BLaER1 (cell line): ENCODE measurements around the gene SUMO3.
A peak's percentile ranks its signal among the peaks of the same experiment; 100 is the strongest.

Source experiments
- H3K27ac ChIP-seq: shearing (Covaris generic); formaldehyde crosslinking; 2 replicates; pipeline ENCODE4 v1.8.1; 2022
- H3K27me3 ChIP-seq: shearing (Covaris generic); formaldehyde crosslinking; 2 replicates; pipeline ENCODE4 v1.8.1; 2022
- H3K36me3 ChIP-seq: shearing (Covaris generic); formaldehyde crosslinking; 2 replicates; pipeline ENCODE4 v1.8.1; 2022
- H3K4me1 ChIP-seq: shearing (Covaris generic); formaldehyde crosslinking; 2 replicates; pipeline ENCODE4 v1.8.1; 2022
- H3K4me2 ChIP-seq: shearing (Covaris generic); formaldehyde crosslinking; 2 replicates; pipeline ENCODE4 v1.8.1; 2022
- H3K4me3 ChIP-seq: shearing (Covaris generic); formaldehyde crosslinking; 2 replicates; pipeline ENCODE4 v1.8.1; 2022
- H3K9ac ChIP-seq: shearing (Covaris generic); formaldehyde crosslinking; 2 replicates; pipeline ENCODE4 v1.8.1; 2022
- H3K9me3 ChIP-seq: shearing (Covaris generic); formaldehyde crosslinking; 2 replicates; pipeline ENCODE4 v1.8.1; 2022
- H4K20me1 ChIP-seq: shearing (Covaris generic); formaldehyde crosslinking; 2 replicates; pipeline ENCODE4 v1.8.1; 2022
- Cebpa-rat ChIP-seq: shearing (Covaris generic); IDR thresholded peaks from 2 replicates; pipeline ENCODE4 v1.8.1; 2022

The SUMO3 gene

DNA sequence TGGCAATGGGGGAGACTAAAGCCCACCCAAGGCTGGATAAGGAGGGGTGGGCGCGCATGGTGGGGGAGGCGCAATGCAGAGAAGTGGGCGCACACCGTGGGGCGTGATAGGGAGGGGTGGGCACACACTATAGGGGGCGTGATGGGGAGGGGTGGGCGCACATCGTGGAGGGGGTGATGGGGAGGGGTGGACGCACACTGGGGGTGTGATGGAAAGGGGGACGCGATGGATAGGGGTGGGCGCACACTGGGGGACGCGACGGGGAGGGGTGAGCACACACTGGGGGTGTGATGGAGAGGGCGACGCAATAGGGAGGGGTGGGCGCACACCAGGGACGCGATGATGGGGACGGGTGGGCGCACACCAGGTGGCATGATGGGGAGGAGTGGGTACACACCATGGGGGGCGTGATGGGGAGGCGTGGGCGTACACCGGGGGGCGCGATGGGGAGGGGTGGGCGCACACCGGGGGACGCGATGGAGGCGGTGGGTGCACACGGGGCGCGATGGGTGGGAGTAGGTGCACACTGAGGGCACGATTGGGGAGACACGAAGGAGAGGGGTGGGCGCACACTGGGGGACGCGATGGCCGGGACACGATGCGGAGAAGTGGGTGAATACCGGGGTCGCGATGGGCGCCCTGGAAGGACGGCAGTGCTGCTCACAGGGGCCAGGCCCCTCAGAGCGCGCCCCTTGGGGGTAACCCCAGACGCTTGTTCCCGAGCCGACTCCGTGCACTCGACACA, 929 bp downstream of the SUMO3 start:
- peak overlapping the region; percentile 86 for H3K4me3 ChIP-seq
- peak overlapping the region; percentile 89 for H3K4me2 ChIP-seq
- H3K9me3 ChIP-seq: peaks cover 20% of the 10 kb centered on the region
- peaks cover 56% of the 10 kb centered on the region for H4K20me1 ChIP-seq
- H3K27me3 ChIP-seq: no peaks in the 10 kb centered on the region
- peaks cover 66% of the 10 kb centered on the region for H3K4me1 ChIP-seq
- no peak for TF ChIP-seq Cebpa-rat
- H3K27ac ChIP-seq: no peak overlapping the region
- H3K9ac ChIP-seq: peak overlapping the region; percentile 95
- peaks cover 15% of the 10 kb centered on the region for H3K36me3 ChIP-seq

DNA sequence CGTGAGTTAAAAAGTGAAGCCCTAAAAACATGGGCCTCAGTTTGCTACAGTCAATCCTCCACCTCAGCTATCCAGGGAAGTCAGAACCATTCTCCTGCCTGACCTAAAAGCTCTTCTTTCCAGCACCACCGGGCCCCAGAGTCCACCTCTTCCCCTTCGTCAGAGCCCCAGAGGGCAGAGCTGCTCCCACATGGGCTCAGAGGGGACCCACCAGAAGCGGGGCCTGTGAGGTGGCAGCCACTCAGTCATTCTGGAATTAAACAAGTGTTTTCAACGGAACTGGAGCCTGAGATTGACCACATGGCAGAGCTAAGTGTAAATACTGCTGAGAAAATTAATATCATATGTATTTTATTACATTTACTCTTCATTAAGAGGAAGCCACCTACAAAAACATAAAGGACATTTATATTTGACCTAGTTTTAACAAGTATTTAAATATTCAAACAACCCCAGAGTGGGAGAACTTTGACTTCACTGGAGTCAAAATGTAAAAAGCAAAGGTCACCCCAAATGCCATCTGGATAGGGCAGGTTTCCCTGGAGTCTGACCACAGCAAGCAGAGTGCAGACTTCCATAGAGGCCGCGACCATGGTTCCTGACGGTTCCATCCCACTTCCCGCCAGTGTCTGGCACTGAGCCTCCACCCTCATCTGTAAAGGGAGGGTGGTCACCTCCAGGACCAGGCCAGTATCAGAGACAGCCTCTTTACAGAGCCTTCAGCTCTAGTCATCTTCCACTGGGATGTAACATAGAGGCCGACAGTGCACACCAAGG, 1.8 kb downstream of the SUMO3 start:
- Histone ChIP-seq H3K4me1 (peaks cover 74% of the 10 kb centered on the region), H3K9me3 (peaks cover 11% of the 10 kb centered on the region), H3K36me3 (peaks cover 21% of the 10 kb centered on the region), H3K27me3 (no peaks in the 10 kb centered on the region), H4K20me1 (peaks cover 65% of the 10 kb centered on the region), H3K4me2 (peak overlapping the region; percentile 89), H3K9ac (no peak overlapping the region), H3K4me3 (0 out of 2 replicates have a peak overlapping the region, but pooled peaks have one; percentile 11), H3K27ac (0 out of 2 replicates have a peak overlapping the region, but pooled peaks have one; percentile 11)
- no peak for TF ChIP-seq Cebpa-rat

DNA sequence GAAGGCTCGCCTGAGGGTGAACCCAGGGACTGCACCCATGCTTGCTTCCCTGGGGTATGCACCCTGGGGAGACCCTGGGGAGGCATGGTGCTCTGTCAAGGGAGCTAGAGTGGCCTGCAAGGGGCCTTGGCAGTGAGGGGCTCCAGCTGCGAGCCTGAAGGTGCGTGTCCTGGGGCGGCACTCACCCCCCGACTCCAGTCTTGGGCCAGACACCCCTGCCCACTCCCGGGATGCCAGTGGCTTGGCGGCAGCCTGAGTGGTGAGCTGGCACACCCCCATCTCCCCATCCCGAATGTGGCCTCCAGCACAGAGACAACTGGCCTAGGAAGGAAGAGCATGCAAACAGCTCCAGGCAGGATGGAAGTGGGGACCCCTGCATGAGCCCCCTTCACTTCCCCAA, 2.6 kb downstream of the SUMO3 start:
- H3K4me1 ChIP-seq: peaks cover 83% of the 10 kb centered on the region
- H3K36me3 ChIP-seq: peaks cover 29% of the 10 kb centered on the region
- 0 out of 2 replicates have a peak overlapping the region, but pooled peaks have one; percentile 15 for H3K9ac ChIP-seq
- no peak for TF ChIP-seq Cebpa-rat
- no peak overlapping the region for H3K27ac ChIP-seq
- H3K27me3 ChIP-seq: no peaks in the 10 kb centered on the region
- peaks cover 73% of the 10 kb centered on the region for H4K20me1 ChIP-seq
- peak overlapping the region; percentile 89 for H3K4me2 ChIP-seq
- peaks cover 7% of the 10 kb centered on the region for H3K9me3 ChIP-seq
- no peak overlapping the region for H3K4me3 ChIP-seq

DNA sequence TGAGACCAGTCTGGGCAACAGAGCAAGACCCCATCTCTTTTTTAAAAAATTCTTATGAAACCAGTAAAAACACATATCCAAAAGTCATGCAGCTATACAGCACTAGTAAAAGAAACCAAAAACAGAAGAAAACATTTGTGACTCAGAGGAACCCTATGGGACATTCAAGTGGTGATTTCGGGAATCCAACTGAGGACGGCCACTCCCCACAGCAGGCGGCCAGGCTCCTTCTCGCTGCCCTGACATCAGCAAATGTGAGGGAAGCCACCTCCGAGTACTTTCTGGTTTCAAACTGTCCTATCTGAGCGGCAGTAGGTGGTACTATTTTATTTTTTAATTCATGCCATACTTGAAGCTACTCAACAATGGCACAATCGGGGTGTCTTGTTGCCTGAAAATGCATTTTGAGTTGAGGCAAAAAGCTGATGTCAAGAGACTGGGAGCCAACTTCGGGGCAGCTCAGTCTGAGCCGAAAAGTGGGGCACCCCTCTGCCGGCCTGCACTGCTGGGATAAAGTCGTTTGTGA, 3.3 kb downstream of the SUMO3 start:
- Histone ChIP-seq H3K4me2 (peak overlapping the region; percentile 89), H3K27me3 (no peaks in the 10 kb centered on the region), H3K9me3 (no peaks in the 10 kb centered on the region), H3K9ac (0 out of 2 replicates have a peak overlapping the region, but pooled peaks have one; percentile 15), H3K36me3 (peaks cover 36% of the 10 kb centered on the region), H4K20me1 (peaks cover 80% of the 10 kb centered on the region), H3K4me3 (no peak overlapping the region), H3K27ac (no peak overlapping the region), H3K4me1 (peaks cover 89% of the 10 kb centered on the region)
- no peak for TF ChIP-seq Cebpa-rat

DNA sequence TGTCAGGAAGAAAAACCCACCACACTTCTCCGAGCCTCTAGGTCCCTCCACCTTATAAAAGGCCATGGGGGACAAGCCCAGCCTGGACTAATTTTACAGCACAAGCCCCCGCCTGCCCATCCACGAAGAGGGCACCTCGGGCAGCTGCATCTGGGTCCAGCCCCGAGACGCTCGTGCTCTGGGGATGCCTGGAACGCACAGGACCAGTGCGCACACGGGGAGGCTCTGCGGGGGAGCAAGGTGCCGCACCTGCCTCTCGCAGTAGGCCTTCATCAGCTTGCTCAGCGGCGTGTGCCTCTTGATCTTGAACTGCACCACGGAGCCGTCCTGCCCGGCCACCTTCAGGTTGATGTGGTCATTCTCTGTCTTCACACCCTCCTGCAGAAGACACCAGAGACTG, 4.1 kb downstream of the SUMO3 start:
- H3K9me3 ChIP-seq: no peaks in the 10 kb centered on the region
- TF ChIP-seq Cebpa-rat: no peak
- H3K4me1 ChIP-seq: peaks cover 87% of the 10 kb centered on the region
- no peak overlapping the region for H3K27ac ChIP-seq
- peaks cover 44% of the 10 kb centered on the region for H3K36me3 ChIP-seq
- no peak overlapping the region for H3K4me3 ChIP-seq
- H3K4me2 ChIP-seq: peak overlapping the region; percentile 89
- H4K20me1 ChIP-seq: peaks cover 88% of the 10 kb centered on the region
- peak overlapping the region; percentile 10; the same call in 1 of the 2 replicates for H3K9ac ChIP-seq
- H3K27me3 ChIP-seq: no peaks in the 10 kb centered on the region

DNA sequence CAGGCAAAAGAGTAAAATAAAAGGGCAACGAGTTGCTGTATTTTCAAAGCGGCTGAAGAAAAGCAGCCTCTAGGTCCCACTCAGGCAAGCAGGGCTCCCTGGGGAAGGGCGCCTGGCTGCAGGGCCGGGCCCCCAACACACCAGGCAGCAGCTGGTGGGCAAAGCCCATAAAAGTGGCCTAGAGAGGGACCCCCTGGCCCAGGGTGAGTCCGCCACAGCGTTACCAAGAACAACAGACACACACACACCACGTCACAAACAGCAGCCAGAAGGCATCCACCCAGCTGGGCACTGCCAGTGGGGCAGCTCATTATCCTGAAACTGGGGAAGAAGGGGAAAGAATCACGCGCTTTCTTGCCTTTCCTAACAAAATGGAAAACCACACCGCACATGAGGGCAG, 4.7 kb downstream of the SUMO3 start:
- TF ChIP-seq Cebpa-rat: no peak
- Histone ChIP-seq H3K4me2 (peak overlapping the region; percentile 89), H3K27me3 (no peaks in the 10 kb centered on the region), H3K9me3 (no peaks in the 10 kb centered on the region), H3K36me3 (peaks cover 50% of the 10 kb centered on the region), H4K20me1 (peaks cover 94% of the 10 kb centered on the region), H3K9ac (peak overlapping the region; percentile 49), H3K4me1 (peaks cover 82% of the 10 kb centered on the region), H3K27ac (peak overlapping the region; percentile 41; the same call in 1 of the 2 replicates), H3K4me3 (peak overlapping the region; percentile 9; the same call in 1 of the 2 replicates)

DNA sequence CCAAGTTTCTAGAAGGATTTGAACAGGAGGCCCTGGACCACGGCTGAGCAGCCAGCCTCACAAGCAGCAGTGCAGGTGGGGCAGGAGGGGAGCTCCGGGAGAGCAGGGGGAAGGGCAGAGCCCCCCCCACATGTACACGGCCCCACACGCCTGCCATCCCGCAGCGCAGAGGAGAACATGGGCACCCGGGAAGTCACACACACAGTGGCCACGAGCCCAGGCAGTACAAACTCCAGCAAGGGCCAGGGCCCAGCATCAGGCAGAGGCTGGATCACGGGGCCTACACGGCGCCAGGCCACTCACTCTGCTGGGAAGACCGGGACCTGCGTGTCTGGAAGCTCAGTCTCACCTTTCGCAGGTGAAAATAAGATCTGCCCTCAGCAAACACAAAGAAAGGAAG, 5.2 kb downstream of the SUMO3 start:
- H3K4me2 ChIP-seq: peak overlapping the region; percentile 89
- H3K27ac ChIP-seq: peak overlapping the region; percentile 41; the same call in 1 of the 2 replicates
- no peak for TF ChIP-seq Cebpa-rat
- H3K4me1 ChIP-seq: peaks cover 82% of the 10 kb centered on the region
- no peaks in the 10 kb centered on the region for H3K9me3 ChIP-seq
- H3K9ac ChIP-seq: peak overlapping the region; percentile 49
- H3K36me3 ChIP-seq: peaks cover 55% of the 10 kb centered on the region
- peak overlapping the region; percentile 9 for H3K4me3 ChIP-seq
- no peaks in the 10 kb centered on the region for H3K27me3 ChIP-seq
- peaks cover 96% of the 10 kb centered on the region for H4K20me1 ChIP-seq

DNA sequence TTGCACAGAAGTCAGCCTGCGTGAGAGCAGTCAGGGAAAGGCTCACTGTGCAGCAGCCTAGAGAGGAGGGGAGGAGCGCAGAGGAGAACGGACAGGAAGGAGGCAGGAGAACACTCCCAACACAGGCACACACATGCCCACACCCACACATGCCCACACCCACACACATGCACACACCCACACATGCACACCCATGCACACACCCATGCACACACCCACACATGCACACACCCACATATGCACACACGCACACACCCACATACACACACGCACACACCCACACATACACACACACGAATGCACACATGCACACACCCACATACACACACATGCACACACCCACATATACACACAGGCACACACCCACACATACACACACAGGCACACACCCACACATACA, 7.1 kb downstream of the SUMO3 start:
- H3K4me1 ChIP-seq: peaks cover 69% of the 10 kb centered on the region

DNA sequence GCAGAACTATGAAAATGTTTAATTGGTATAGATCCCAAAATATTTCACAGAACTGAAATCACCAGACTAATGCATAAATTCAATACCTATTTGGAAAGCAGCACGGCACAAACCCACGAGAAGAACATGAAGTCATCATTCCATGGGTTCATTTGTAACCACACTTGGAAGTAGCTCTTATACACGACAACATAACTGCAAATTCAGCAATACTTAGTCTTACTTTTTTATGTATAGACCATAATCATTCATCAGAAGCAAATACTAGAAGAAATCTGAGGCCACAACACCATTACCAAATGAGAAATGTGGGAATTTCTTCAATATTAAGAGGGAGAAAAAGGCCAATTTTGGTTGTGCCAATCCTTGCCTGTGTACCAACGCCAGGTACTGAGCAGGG, 12.0 kb downstream of the SUMO3 start:
- Histone ChIP-seq H3K27ac (no peak overlapping the region), H3K4me3 (no peak overlapping the region), H4K20me1 (peaks cover 48% of the 10 kb centered on the region), H3K27me3 (no peaks in the 10 kb centered on the region), H3K4me2 (peak overlapping the region; percentile 32), H3K36me3 (peaks cover 76% of the 10 kb centered on the region), H3K9ac (no peak overlapping the region), H3K4me1 (peaks cover 53% of the 10 kb centered on the region), H3K9me3 (no peaks in the 10 kb centered on the region)
- TF ChIP-seq Cebpa-rat: no peak

More for the DNA sequence above, 7.1 kb downstream of the SUMO3 start:
- peak overlapping the region; percentile 89 for H3K4me2 ChIP-seq
- no peak overlapping the region for H3K4me3 ChIP-seq
- peak overlapping the region; percentile 67; the same call in 1 of the 2 replicates for H3K27ac ChIP-seq
- H3K36me3 ChIP-seq: peaks cover 68% of the 10 kb centered on the region
- H3K9me3 ChIP-seq: no peaks in the 10 kb centered on the region
- H3K27me3 ChIP-seq: no peaks in the 10 kb centered on the region
- peaks cover 87% of the 10 kb centered on the region for H4K20me1 ChIP-seq
- TF ChIP-seq Cebpa-rat: no peak
- H3K9ac ChIP-seq: 0 out of 2 replicates have a peak overlapping the region, but pooled peaks have one; percentile 66

DNA sequence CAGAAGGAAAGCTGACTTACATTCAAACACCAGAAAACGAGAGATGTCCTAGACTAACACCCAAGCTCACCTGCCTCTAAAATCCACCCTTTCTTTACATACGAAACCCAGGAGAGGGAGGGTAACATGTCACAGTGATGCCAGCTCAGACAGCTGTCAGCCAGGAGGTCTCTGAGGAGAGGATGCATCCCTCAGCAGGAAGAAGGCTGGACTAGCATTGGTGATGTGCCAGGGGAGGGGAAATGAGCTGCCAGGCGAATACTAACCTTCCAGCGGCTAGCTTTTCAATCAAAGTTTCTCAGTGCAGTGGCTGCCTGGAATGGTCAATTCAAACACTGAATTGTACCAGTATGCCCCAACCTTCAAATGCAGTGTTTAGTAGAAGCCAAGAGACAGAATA, 12.6 kb downstream of the SUMO3 start:
- Histone ChIP-seq H3K9ac (peak overlapping the region; percentile 48; the same call in 1 of the 2 replicates), H3K27ac (no peak overlapping the region), H3K4me3 (no peak overlapping the region), H3K4me1 (peaks cover 53% of the 10 kb centered on the region), H3K36me3 (peaks cover 70% of the 10 kb centered on the region), H3K4me2 (peak overlapping the region; percentile 32), H4K20me1 (peaks cover 48% of the 10 kb centered on the region), H3K9me3 (no peaks in the 10 kb centered on the region), H3K27me3 (no peaks in the 10 kb centered on the region)
- TF ChIP-seq Cebpa-rat: no peak
